Measurements from ENCODE around the gene PCP2. TPM values are rescaled to one million over a fixed set of nuclear protein-coding genes. Genes with fewer than 3 reads are reported as not detected.

The PCP2 gene
- total RNA-seq, 1 donor from 2014 or later = 0.34 TPM

DNA sequence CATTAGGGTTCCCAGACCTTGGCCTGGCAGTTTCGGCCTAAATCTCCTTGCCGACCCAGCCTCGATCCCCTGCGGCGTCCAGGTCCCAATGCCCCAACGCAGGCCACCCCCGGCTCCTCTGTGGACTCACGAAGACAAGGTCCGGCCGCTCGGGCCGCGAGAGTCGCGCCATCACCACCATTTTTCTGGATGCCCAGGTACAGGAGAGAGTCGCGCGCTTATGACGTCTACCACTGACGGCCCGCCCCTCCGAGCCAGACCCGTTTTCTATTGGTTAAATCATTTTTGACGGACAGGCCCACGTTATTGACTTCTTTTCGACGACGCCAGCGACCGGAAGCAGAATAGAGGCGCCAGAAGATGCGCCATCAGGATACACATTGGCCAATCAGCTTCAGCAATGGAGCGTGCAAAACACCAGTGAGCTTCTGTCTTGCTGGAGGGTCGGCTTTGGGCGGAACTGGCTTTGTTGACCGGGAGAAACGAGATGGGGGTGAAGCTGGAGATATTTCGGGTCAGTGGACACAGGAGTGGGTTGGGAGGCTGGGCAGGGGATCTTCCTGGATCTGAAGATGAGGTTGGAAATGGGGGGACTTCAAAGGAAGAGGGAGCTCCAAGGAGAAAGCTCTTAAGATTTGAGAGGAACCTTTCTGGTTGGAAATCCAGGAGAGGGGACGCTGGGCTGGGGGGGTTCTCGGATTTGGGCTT lies 4.0 kb downstream of the PCP2 start, which contains the start of the genes PET100 and XAB2:
Gene PET100 (plus strand): TSS at position 447 of the 708 bp plus-strand sequence. CDS start 41 bp downstream, at position 488.
Gene XAB2 (minus strand): TSS at position 199 of the 708 bp plus-strand sequence. CDS start 18 bp downstream, at position 181.
- H3K4me3 Mint-ChIP-seq = peak within 1 kb of the TSS; percentile 98
- H3K27me3 Mint-ChIP-seq (ENCODE audit: insufficient read depth) = no peaks in the 10 kb centered on the region
- peak within 1 kb of the TSS; percentile 98 for H3K27ac Mint-ChIP-seq
- peaks cover 15% of the 10 kb centered on the region for H3K36me3 Mint-ChIP-seq (ENCODE audit: low read depth)
- DNase-seq (ENCODE audit: low spot score) = peak; percentile 93
- H3K9me3 Mint-ChIP-seq = no peaks in the 10 kb centered on the region
- intact Hi-C loops (cut with micrococcal nuclease) = loop anchor here (1.0 to 2.0 kb wide), 4 partner anchors 8 to 94 kb away; partner anchors contain the start of genes PNPLA6 and STXBP2
- peaks cover 31% of the 10 kb centered on the region for H3K4me1 Mint-ChIP-seq (ENCODE audit: low read depth)

DNA sequence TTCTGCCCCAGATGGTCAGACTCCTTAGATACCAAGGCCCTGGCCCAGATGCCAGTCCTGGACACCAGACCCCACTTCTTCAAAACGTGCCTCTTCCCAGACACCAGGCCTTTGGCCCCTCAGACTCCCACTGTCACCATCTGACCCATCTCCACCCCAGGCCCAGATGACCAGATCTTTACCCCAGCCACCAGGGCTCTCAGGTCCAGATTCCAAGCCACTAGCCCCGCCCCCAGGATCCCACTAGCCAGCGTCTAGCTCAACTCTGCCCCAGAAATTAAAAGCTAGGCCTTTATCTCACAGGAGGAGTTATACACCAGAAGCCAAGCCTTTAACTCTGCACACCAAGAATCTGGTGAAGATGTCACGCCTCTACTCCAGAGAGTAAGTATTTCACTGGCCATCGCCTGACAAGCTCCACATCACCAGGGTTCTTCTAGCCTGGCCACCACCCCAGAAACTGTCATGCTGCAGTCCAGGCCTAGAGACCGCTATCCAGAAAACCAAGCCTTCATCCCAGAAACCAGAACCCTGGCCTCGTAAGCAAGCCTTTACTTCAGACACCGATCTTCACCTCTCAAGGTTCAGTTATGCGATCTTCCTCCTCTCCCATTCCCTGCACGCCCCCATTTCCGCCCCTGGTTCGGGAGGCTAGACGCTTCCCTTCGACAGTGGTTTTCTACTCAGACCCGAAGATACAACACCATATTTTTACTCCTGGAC lies 4.8 kb downstream of the PCP2 start:
- H3K27ac Mint-ChIP-seq = peak overlapping the region; percentile 98
- H3K4me1 Mint-ChIP-seq (ENCODE audit: low read depth) = peaks cover 31% of the 10 kb centered on the region
- peaks cover 15% of the 10 kb centered on the region for H3K36me3 Mint-ChIP-seq (ENCODE audit: low read depth)
- no peaks in the 10 kb centered on the region for H3K27me3 Mint-ChIP-seq (ENCODE audit: insufficient read depth)
- intact Hi-C loops (cut with micrococcal nuclease) = loop anchor here (1.0 to 2.0 kb wide), 4 partner anchors 9 to 93 kb away; partner anchors contain the start of genes PNPLA6 and STXBP2
- H3K4me3 Mint-ChIP-seq = peak overlapping the region; percentile 98
- no peaks in the 10 kb centered on the region for H3K9me3 Mint-ChIP-seq
- DNase-seq (ENCODE audit: low spot score) = no peak

DNA sequence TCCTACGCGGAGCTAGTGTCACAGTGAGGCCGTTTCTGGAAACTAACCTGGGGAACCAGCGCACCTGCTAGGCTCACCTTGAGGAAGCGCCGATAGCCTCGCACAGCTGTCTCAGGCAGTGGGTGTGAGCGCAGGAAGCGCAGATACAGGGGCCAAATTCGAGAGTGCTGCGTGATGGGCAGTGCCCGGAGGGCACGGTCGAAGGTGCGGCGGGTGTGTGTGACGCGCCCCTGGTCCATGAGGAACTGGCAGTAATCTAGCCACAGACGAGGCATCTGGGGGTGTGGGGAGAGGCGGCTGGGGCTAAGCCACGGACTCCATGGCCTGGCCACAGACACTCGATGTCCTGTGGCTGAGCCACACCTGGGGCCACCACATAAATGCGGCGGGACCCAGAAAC lies 6.4 kb downstream of the PCP2 start:
- H3K4me3 Mint-ChIP-seq = no peak overlapping the region
- no peaks in the 10 kb centered on the region for H3K27me3 Mint-ChIP-seq (ENCODE audit: insufficient read depth)
- no peak for DNase-seq (ENCODE audit: low spot score)
- intact Hi-C loops (cut with micrococcal nuclease) = no loop called here
- no peak overlapping the region for H3K27ac Mint-ChIP-seq
- peaks cover 22% of the 10 kb centered on the region for H3K36me3 Mint-ChIP-seq (ENCODE audit: low read depth)
- H3K9me3 Mint-ChIP-seq = no peaks in the 10 kb centered on the region
- peaks cover 31% of the 10 kb centered on the region for H3K4me1 Mint-ChIP-seq (ENCODE audit: low read depth)

DNA sequence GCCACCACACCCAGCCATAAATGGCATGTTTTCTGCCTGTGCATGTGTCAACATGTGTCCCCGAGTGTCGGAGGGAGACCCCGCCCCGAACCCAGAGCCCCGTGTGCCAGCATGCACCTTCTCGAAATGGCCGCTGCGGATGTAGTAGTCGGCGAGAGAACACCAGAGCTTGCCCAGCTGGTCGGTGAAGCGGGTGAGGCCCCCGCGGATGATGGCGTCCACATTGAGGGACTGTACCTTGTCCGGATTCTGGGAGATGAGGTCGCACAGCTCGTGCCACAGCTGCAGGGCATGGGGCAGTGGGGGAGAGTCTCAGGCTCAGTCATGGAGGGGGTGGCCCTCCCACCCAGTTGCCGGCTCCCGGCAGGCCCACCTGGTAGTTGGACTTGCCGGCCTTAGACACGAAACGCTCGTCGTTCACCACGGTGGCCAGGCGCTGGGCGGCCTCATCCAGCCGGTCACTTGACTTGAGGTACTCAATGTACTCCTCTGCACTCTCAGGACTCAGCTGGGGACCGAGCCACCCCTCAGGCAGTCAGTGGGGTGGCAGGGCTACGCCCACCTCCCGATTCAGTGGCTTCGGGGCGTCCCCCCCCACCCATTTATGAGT lies 7.7 kb downstream of the PCP2 start:
- H3K4me1 Mint-ChIP-seq (ENCODE audit: low read depth) = peaks cover 29% of the 10 kb centered on the region
- DNase-seq (ENCODE audit: low spot score) = no peak
- H3K9me3 Mint-ChIP-seq = no peaks in the 10 kb centered on the region
- H3K27me3 Mint-ChIP-seq (ENCODE audit: insufficient read depth) = no peaks in the 10 kb centered on the region
- H3K4me3 Mint-ChIP-seq = no peak overlapping the region
- H3K27ac Mint-ChIP-seq = no peak overlapping the region
- peaks cover 28% of the 10 kb centered on the region for H3K36me3 Mint-ChIP-seq (ENCODE audit: low read depth)
- intact Hi-C loops (cut with micrococcal nuclease) = no loop called here

DNA sequence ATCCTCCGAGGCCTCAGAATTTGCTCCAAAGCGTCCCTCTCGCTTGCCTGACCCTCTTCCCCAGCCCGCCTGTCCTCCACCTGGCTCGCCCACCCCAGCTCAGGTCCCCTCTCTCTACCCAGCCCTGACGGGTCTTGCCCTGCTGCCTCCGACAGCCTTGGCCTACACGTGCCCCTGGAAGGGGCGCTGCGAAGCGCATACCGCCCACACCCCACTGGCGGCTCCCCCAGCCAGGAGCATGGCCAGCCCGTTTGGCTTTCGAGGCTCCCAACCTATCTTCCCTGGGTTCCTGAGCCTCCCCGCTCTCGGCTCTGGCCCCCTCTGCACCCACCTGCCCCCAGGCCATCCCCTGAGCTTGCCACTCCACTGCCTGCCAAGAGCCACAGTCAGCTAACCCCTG lies 8.7 kb downstream of the PCP2 start:
- Mint-ChIP-seq H3K4me3 (no peak overlapping the region), H3K27ac (no peak overlapping the region), H3K4me1 (ENCODE audit: low read depth) (peaks cover 18% of the 10 kb centered on the region), H3K9me3 (no peaks in the 10 kb centered on the region), H3K36me3 (ENCODE audit: low read depth) (peaks cover 28% of the 10 kb centered on the region), H3K27me3 (ENCODE audit: insufficient read depth) (no peaks in the 10 kb centered on the region)
- no peak for DNase-seq (ENCODE audit: low spot score)
- intact Hi-C loops (cut with micrococcal nuclease) = no loop called here

DNA sequence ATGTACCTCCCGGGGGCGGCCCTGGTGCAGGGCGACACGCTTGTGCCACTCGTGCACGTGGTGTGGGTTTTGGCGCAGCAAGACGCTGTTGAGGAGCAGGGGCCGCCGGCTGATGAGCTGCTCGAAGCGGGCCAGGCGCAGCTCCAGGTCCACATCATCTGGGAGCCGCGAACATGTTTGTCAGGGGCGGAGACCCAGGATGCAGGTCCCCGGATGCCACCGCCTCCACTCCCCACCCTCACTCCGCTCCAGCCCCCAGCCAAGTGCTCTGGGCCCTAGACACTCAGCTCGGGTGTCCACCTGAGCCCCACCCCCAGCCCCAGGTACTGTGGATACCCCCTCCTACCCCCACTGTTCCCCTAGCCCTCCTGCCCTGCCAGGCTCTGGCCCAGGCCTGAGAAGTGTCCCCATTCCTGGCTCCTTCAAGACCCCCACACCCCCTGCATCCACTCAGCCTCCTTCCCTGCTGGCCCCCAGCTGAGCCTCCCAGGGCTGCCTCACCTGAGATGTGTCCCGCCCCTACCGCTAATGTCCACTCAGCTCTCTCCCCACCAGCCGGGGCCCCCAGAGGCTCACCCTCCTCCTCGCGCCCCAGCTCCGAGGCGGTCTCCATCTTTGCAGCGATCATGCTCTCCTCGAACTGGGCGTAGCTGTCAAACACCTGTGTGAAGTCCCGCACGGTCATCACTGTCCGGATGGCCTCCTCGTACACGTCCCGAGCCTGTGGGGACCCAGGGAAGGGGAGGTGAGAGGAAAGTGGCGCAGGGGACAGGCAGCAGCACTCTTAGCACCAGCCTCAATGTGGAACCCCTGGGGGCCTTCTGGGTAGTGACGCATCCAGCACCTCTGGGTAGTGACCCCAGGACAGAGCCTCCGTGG lies 9.6 kb downstream of the PCP2 start:
- Mint-ChIP-seq H3K4me1 (ENCODE audit: low read depth) (peaks cover 10% of the 10 kb centered on the region), H3K27ac (no peak overlapping the region), H3K4me3 (no peak overlapping the region), H3K27me3 (ENCODE audit: insufficient read depth) (no peaks in the 10 kb centered on the region), H3K36me3 (ENCODE audit: low read depth) (peaks cover 21% of the 10 kb centered on the region), H3K9me3 (no peaks in the 10 kb centered on the region)
- intact Hi-C loops (cut with micrococcal nuclease) = no loop called here
- DNase-seq (ENCODE audit: low spot score) = no peak

DNA sequence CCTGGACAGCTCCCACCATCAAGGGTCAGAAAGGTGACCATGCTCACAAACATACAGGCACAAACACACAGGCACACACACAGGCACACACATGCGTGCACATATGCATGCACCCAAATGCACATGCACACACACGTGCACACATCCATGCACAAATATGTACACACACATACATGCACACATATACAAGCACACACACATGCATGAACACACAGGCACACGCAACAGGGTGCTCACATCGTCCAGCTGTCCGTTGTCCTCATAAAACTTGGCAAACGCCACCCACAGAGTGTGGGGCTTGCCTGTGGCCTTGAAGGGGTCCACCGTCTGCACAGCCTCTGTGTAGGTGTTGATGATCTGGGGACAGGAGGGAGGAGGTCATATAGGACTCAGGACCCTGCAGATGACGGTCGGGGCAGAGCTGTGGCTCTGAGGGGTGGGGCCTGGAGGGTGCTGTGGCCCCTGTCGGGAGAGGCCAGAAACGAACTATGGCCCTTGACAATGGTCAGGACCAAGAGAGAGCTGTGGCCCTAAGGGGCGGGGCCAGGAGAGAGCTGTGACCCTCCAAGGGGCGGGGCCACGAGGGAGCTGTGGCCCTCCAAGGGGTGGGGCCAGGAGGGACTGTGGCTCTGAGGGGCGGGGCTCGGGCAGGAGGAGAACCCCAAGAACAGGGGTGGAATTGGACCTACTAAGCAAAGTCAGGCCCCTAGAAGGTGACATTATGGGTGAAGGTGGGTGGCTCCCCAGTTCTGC lies 10.4 kb downstream of the PCP2 start:
- no peak overlapping the region for H3K27ac Mint-ChIP-seq
- H3K4me1 Mint-ChIP-seq (ENCODE audit: low read depth) = peaks cover 1% of the 10 kb centered on the region
- peaks cover 24% of the 10 kb centered on the region for H3K36me3 Mint-ChIP-seq (ENCODE audit: low read depth)
- no peaks in the 10 kb centered on the region for H3K27me3 Mint-ChIP-seq (ENCODE audit: insufficient read depth)
- H3K4me3 Mint-ChIP-seq = no peak overlapping the region
- no peak for DNase-seq (ENCODE audit: low spot score)
- H3K9me3 Mint-ChIP-seq = no peaks in the 10 kb centered on the region
- intact Hi-C loops (cut with micrococcal nuclease) = no loop called here

DNA sequence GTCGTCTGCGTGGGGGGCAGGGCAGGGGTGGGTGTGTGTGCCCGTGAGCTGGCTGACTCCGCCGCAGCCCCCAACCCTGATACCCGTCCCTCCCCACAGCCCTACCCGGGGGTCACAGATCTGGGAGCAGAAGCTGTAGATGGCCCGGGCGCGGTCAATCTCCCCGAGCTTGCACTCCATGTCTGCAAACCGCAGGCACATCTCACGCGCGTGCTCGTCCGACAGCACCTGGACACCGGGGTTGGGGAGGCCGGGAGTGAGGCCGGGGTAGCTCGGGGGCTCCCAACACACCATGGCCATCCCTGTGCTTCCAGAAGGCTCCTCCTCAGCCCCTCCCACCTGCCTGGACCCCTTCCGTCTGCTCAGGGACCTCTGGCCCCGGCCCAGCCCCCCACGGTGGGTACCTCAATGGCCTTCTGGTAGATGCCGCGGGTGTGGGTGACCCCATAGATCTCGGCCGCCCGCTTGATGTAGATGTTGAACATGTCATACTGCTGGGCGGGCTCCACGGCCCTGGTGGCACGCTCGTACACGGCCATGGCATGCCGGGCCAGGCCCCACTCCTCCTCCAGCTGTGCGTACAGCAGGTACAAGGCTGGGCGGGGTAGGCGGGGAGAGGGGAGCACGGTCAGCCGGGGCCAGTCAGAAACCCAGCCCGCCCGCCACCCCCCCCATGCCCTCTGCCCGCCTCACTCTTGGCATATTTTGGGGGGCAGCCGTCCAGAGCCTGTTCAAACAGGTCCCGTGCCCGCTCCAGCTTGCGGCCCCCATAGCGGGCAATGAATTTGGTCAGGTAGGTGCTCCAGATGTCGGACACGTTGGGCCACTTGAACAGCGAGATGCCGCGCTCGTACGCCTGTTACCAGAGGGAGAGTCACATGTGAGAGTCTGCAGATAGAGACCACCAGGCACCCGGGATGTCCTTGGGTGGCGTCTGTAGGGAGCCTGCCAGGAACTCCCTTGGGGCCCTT lies 12.8 kb downstream of the PCP2 start:
- Mint-ChIP-seq H3K27me3 (ENCODE audit: insufficient read depth) (no peaks in the 10 kb centered on the region), H3K36me3 (ENCODE audit: low read depth) (peaks cover 22% of the 10 kb centered on the region), H3K4me3 (no peak overlapping the region), H3K27ac (no peak overlapping the region), H3K4me1 (ENCODE audit: low read depth) (no peaks in the 10 kb centered on the region), H3K9me3 (no peaks in the 10 kb centered on the region)
- no peak for DNase-seq (ENCODE audit: low spot score)
- intact Hi-C loops (cut with micrococcal nuclease) = no loop called here

DNA sequence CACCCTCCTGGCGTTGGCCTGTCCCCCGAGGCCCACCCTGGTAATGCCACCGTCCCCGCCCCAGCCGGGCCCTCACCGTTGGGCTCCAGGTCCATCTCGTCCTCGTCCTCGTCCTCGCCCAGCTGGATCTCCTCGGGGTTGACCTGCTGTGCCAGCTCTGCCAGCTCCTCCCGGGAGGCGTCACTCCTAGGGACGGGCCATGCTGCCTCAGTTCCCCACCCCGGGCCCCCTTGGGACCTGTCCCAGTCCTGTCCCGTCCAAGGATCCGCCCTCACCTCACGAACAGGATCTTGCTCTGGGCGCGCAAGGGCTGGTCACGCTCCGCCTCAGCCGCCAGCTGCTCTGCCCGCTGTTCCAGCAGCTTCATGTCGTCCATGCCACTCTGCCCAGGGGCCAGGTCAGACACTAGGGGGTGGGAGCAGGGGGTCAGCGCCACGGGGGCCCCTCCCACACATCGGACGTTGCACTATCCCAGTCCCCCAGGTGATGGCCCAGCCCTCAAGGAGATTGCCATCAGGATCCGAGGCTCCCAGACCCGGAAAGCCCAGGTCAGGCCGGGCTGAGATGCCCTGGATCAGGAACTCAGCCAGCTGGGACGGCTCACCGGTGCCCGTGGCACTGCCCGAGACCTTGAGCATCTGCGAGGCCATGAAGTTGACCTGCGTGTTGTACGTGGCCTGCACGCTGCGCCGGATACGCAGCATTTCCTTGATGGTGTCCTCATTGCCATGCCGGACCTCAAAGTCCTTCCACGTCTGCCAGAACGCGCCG lies 13.7 kb downstream of the PCP2 start:
- intact Hi-C loops (cut with micrococcal nuclease) = no loop called here

DNA sequence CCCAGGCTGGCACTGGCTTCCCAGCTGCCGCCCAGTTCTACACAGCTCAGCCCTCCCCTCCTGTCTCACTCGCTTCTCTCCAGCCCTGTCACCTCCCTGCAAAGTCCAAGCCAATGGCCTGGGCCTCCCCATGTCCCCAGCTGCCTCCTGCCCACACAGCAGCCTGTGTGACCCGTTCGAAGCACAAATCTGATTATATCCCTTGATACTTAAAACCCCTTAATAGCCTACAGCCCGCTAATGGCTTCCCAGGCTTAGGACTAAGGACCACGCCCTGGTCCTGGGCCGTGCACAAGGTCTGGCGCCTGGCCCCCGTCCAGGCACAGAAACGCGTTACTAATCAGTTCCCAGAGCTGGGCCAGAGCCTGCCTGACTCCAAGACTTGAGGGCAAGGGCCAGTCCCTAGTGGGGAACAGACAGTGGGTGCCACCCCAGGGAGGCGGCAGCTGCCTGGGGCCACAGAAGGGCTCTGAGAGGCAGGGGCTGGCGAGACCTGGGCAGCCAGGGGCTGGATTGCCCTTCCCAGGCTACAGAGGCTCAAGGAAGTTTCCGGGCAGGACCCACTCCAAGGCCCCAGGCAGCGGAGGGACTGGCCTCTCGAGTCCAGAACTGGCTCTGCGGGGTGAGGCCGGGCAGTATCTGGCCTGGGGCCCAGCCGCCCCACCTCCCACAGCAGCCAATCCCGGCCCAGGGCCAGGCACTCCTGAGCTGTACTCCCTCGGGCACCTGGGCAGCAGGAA lies 14.6 kb downstream of the PCP2 start:
- no peak overlapping the region for H3K27ac Mint-ChIP-seq
- no peaks in the 10 kb centered on the region for H3K27me3 Mint-ChIP-seq (ENCODE audit: insufficient read depth)
- intact Hi-C loops (cut with micrococcal nuclease) = no loop called here
- no peak for DNase-seq (ENCODE audit: low spot score)
- no peaks in the 10 kb centered on the region for H3K9me3 Mint-ChIP-seq
- H3K4me1 Mint-ChIP-seq (ENCODE audit: low read depth) = no peaks in the 10 kb centered on the region
- H3K4me3 Mint-ChIP-seq = no peak overlapping the region
- peaks cover 18% of the 10 kb centered on the region for H3K36me3 Mint-ChIP-seq (ENCODE audit: low read depth)

More for the DNA sequence above, 13.7 kb downstream of the PCP2 start:
- H3K9me3 Mint-ChIP-seq = no peaks in the 10 kb centered on the region
- DNase-seq (ENCODE audit: low spot score) = no peak
- H3K4me3 Mint-ChIP-seq = no peak overlapping the region
- H3K36me3 Mint-ChIP-seq (ENCODE audit: low read depth) = peaks cover 18% of the 10 kb centered on the region
- no peaks in the 10 kb centered on the region for H3K4me1 Mint-ChIP-seq (ENCODE audit: low read depth)
- H3K27ac Mint-ChIP-seq = no peak overlapping the region
- H3K27me3 Mint-ChIP-seq (ENCODE audit: insufficient read depth) = no peaks in the 10 kb centered on the region

All from activated T-helper 1 cell treated with anti-CD3 and anti-CD28 coated beads, Interleukin-12 subunit alpha, Interleukin-12 subunit beta, Interleukin-2, Interleukin-4 antibody, amounts not matched to agents 30 ng/mL and 10 ng/mL and 1 ng/mL, durations not matched to agents 14 hours and 24 hours and 36 hours (primary cell).